ENCODE results near the gene JAML.

The JAML gene

DNA sequence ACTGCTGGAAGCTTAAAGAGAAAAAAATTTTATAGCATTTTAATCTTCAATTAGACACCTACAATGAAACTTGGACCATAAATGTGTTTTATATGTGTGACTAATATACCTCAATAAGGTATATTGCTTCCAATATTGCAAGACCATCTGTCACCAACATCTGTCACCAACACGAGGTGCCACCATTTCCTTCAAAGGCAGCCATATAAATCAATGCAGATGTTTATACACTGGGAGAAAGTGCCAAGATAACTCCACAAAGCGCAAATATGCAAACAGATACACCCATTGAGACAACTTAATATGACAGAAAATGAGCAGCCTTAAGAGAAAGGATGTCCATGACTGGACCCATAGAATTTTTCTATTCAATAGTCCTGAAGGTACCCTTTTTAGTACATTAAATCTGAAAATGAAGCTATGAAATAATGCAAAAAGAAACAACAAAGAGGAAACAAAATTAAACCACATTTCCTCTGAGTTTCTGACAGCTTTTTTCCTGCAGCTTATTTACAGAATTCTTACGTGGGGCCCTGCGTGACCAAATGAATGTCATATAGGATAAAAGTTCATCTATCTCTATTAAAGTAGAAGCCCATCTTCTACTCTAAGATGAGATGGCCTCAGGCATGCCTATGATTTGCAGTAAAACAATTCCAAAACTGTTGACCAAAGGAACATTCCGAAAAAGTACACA, 14.8 kb upstream of the JAML start:
- no peak for DNase-seq

DNA sequence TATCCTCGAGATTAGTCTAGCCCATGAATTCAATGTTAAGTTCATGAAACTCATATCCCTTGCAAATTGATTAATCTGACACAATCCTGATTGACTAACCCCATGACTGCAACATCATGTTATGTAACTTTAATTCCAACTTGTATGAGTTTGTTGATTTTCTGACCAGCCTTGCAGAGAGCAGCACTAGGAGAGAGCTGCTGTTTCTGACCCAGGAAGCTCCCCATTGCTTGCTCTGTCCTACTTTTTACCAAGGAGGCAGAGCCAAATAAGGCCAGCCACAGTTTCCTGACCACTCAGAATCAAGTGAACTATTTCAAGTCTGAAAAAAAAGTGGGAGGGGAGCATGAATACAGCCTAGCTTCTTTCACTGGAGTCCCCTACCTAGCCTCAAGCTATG, 14.1 kb upstream of the JAML start:
- no peak for DNase-seq

DNA sequence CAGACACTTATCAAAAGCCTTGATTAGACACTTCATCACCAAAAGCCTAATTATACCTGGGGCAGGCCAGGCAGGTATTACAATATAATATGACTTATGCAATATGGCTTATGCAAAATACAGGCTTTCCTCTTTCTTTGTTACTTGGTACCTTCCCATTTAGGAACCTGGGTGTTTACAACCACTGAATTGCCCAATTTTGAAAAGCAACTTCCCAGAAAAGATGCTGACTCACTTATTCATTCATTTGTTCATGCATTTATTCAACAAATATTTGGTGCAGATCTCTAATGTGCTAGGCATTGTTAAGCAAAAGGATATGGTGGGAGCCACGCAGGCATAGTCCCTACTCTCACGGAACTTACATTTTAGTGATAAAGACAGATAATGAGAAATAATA, 13.6 kb upstream of the JAML start:
- DNase-seq: no peak

DNA sequence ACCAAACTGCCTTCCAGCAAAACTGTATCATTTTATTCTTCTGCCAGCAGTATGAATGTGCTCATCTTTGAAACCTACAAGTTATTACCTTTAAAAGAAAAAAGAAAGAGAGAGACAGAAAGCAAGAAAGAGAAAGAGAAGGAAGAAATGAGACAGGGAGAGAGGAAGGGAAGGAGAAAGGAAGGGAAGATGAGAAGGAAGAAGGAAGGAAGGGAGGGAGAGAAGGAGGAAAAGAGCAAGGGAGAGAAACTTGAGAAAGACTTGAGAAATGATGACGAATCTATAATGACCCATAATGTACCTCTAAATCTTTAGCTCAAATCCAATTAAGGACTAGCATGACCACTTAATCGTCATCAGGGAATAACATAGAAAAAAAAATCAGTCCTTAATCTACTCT, 11.4 kb upstream of the JAML start:
- DNase-seq: no peak

DNA sequence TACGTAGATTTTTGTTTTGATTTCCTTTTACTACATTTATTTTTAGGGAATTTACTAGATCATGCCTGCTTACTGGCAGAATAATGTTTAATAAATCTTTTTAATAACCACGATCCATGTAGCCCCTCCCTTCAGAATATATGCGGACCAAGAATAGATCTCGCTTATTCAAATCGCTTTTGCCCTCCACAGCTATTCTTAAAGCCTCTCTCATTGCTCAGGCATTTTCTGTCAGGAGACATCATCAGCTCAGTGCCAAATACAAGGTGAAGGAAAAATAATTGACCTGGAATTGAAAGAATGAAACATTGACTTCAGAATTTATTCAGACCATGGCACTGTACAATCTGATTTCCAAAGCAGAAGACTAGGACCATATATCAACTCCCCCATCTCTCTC, 10.0 kb upstream of the JAML start:
- no peak for DNase-seq

DNA sequence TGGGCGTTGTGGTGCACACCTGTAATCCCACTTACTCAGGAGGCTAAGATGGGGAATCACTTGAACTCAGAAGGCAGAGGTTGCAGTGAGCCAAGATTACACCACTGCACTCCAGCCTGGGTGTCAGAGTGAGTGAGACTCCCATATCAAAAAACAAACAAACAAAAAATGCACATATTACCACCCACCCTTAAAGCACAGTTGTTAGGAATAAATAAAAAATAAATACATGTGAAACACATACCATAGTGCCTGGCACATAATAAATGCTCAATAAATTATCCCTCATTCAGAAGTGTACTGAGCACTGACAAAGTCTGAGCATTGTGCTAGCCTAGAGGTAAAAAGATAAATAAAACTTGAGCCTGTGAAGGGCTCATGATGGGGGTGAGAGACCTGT, 9.0 kb upstream of the JAML start:
- DNase-seq: no peak

DNA sequence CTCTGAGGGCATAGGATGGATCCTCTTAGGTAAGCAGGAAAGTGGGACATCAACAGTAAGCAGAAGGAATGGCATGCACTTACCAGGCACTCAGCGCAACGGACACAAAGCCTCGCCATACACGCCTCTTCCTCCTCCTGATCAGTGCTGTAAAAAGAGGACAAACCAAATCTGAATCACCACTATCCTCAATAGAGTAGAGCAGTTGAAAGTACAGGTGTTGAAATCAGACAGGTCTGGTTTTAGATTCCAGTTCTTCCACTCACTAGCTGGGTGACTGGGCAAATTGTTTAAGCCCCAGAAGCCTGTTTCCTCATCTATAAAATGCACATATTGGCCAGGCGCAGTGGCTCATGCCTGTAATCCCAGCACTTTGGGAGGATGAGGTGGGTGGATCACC, 8.6 kb upstream of the JAML start:
- DNase-seq: no peak

DNA sequence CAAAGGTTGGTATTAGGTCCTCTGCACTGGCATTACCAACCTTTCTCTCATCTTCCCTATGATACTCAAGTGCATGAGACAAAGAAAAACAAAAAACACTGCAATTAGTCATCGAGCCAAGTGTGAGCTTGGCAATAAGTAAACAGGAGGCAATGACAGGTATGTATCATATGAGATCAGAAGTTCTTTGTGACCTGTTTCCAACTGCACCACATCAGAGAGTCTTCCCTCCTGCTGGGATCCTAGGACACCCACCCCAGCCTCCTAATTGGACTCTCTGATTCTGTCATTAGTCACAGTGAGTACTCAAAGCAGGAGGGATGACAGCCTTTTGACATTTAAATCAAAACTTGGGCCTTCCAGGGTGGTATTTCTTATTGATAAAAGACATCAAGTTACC, 7.8 kb upstream of the JAML start:
- DNase-seq: no peak

DNA sequence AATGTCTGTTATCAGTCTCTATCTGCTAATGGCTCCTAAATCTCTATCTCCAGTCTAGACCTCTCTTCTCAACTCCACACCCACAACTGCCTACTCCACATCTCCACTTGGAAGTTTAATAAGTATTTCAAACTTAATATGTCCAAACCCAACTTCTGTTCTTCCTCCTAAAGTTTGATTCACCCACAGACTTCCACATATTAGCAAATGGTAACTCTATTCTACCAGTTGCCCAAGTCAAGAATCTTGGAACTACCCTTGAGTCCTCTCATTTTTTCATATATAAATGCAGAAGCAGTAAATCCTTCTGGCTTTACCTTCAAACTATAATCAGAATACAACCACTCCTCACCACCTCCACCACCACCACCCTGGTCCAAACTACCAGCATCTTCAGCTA, 6.7 kb upstream of the JAML start:
- no peak for DNase-seq

DNA sequence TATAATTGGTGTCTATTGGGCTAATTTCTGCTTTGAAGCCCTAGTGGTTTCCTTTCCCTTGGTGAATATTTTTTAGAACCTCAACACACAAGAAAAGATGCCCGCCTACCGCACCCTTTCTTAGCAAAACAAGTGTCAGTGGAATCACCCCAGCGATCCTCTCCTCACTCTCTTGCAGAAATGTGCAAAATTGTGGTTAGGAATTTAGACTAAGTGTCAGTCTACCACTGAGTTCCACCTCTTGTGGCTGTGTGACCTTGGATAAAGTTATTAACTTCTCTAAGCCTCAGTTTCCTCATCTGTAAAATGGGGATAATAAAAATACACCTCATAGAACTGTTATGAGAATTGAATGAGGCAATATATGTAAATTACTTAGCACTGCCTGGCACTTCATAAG, 5.3 kb upstream of the JAML start:
- DNase-seq: peak; percentile 71

DNA sequence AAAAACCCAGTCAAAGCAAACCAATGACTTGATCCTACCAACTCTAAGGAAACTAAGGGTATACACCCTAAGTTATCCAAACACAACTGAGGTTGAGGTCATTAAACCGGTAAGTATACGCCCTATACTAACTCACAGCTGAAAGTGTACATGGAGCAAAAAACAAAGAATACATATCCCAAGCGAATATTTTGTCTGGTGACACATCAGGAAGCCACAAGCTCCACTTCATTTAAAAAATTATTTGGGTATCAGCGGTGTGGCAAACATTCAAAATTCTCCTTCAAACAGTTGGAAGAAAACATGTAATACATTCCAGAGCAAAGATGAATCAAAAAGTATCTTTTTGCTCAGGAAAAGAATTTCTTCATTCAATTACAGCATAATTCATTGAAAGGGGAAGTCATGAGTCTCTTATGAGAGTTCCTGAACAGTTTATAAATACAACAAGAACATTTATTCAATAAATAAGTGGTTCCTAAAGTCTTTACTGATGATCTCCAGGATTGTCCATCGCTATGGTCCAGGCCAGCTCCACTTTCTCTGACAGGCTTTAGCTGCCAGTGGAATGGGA, 4.5 kb upstream of the JAML start:
- no peak for DNase-seq

DNA sequence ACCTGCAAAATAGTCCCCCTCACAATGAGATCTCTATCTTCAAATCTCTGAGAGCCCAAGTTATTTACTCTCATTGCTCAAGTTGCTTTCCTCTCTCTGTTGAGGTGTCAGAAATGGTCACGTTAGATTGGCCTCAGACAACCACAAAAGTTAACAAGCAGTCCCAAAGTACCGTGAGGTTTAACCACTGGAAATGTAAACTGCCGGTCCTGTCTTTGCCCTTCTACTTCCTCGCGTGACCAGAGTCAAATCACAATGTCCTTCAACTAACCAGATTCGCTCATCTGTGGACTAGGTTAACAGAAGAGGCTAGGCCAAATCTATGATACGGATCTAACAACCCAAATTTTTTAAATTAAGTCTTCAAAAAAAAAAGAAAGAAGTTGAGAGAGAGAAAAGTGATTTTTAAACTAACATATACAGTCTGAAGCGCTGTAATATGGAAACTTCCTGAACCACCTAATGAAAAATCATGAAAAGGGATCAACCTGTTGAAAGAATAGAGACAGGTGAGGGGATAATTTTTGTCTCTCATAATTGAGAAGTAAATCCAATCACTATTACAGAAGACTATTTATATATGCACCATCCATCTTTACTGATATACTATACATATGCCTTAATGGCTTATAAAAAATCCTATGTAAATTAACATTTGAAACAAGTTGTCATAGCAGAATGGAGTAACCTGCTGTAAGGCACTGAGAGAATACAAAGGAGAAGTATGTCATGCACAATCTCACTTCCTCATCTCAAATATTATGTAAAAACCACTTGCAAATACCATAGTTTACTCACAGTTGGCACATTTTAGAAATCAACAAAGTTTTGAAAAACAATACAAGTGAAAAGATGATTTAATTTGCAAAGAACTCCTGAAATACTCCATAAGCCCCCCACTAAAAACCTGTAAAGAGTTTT, 3.3 kb upstream of the JAML start:
- DNase-seq: peak; percentile 62

DNA sequence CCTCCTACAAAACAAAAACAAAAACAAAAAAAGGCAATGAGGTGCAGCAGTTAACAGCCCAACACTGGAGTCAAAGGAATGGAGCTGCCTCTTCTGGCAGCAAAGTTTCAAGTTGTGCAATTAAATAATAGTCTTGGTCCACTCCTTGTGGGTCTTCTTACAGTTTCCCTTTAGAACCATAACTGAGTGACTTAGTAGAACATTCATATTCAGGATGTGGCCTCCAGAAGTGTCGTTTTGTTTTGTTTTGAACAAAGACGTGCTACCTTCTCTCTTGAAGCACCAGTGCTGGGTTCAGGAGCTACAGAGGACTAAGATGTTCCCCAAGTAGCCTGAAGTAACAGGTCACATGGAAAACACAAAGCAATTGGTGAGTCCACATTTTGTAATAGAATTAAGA, 2.0 kb upstream of the JAML start:
- no peak for DNase-seq

DNA sequence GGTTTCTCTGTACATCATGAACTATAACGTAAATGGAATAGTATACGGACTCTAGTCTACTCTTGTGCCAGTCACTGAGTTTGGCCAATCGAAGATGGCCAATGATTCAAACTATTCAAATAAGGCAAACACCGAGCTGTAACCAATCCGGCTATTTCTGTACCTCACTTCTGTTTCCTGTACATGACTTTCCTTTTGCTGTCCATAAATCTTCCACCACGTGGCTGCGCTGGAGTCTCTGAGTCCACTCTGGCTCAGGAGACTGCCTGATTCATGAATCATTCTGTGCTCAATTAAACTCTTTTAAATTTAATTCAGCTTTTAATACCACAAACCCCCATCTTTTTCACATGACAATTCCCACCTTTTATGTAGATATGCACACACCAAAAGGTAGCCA, 1.5 kb upstream of the JAML start:
- no peak for DNase-seq

DNA sequence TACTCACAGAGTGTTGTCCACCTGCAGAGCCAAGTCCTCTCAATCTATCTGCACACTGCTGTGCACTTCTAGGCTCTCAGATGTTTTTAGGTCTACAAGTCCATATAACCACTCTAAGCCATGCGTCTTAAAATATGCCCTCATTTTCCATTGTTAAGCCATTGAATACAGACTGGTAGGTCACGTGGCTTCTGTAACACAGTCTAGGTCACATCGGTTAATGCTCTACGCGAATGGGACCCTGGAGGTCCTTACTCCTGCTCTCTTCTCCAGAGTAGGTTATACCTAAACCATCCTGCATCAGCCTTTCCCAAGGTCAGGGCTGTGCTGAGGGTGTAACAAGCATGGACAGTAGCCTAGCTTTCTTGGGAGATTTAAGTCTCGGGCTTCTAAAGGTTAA, 819 bp downstream of the JAML start:
- DNase-seq: no peak

DNA sequence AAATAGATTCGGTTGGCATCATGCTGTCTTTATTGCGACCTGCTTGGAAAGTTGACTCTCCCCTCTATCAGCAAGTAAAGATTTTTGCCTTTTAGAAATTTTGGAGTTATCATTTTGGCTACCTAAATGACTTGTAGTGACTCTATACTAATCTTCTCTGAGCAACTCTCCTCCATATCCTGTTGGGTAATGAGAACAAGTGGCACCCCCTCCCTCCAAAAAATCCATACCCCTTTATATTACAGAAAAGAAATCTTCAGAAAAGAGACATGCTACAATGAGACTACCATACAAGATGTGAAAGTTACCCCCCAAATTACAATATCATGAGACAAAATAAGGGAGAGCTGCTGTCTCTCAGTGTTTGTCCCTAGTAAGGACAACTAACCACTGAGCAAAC, 1.2 kb downstream of the JAML start:
- no peak for DNase-seq

DNA sequence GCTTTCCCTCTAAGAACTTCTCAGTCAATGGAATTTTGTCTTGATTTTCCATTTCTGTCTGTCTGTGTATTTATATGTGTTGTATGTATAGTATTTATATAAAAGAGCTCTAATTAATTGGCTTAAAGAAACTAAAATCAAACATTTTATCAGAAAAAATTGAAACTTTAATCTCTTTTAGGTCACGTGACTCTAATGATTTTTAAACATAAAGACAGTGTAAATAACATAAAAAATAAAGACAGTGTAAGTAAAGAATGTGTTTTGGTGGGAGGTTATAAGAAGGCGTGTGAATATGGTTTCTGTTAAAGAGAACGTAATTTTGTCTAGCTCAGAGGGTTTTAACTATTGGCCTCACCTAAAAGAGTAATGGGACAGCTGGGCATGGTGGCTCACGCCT, 2.4 kb downstream of the JAML start:
- DNase-seq: no peak

DNA sequence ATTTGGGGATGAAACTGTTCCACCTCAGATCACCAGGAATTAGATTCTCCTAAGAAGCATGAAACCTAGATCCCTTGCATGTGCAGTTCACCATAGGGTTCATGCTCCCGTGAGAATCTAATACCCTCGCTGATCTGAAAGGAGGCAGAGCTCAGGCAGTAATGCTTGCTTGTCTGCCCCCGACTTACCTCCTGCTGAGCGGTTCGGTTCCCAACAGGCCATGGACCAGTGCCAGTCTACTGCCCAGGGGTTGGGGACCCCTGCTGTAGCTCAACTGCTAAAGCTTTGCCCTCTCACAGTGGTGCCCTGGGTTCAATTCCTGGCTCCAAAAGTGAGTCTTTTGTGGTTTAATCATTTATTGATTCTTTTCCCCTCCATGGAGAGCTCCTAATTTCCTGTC, 3.4 kb downstream of the JAML start:
- no peak for DNase-seq

DNA sequence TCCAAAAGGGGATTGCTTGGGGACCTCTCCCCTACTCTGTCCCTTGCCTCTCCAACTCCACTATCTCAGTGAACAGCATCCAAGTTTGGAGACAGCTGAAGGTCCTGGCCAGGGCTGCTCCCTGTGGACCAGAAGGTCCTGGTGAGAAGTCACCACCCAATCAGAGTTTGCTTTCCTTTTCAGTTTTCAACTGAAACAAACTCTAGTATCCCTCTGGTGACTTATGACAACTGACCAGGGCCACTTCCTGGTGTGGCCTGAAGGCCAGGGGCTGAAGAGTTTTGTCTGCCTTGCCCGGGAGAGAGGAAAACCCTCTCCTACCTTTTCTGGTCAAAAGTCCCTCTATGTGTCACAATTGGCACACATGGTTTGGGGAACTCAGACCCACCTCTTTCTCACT, 5.1 kb downstream of the JAML start:
- no peak for DNase-seq

DNA sequence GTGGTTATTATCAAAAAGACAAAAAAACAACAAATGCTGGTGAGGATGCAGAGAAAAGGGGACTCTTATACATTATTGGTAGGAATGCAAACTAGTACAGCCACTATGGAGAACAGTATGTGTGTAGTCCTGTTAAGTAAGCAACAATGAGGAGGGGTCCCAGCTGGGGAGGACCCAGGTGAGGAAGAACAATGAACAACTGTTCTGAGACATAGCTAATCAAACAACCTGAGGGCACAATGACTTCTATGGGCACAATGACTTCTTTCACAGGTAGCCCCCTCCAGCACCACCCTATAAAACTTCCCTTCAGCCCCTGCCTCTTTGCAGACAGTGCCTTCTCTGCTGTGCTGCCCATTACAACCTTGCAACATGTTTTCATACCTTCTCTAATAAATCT, 5.6 kb downstream of the JAML start:
- no peak for DNase-seq

DNA sequence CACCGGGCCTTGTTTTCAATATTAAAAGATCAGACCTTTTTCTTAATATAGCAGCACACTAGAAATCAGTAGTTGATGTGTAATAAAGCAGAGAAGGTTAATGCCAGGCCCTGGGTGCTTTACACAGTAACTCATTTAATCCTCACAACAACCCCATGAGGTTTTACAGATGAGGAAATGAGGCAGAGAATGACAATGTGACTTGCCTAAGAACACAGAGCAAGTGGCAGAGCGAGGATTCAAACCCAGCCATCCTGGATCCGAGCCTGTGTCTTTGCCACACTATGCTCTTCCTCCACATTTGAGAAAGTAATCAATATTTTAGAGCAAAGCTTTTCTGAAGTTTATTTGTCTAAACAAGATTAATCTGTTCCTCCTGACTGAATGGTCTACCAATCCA, 7.2 kb downstream of the JAML start:
- DNase-seq: no peak

DNA sequence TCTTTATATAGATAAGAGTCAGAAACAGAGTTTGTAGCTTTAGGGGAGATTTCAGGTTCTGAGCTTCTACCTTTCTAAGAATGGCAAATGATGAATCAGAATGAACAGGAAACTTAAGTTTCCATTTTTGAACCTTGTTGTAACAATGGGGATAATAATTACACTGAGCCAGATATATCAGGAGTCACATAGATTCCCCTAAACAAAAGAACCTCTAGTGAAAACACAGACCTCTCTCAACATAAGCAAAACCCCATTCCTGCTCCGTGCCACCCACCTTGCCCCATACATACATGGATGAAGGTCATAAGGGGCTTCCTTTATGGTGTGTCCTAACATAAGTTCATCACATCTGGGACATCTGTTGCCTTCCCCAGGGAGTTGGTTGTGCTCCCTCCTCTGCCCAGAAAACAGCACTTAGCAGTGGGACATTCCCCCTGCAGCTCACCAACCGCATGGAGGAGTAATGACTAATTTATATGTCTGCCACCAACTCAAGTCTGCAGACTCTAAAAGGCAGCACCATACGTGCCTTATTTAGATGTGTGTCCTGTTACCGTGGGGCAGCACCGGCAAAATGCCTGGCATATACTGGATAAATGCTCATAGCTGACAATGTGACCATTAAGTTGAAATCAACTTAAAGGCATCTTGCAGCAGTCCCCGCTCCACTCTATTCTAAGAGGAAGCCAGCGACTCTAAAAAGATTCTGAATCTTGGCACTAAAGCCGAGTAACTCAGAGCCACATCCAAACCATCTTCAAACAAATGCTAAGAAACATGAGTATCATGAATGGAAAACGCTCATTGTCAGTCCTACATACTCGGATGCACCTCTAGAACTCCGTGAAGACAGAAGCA, 8.0 kb downstream of the JAML start:
- peak; percentile 56 for DNase-seq

DNA sequence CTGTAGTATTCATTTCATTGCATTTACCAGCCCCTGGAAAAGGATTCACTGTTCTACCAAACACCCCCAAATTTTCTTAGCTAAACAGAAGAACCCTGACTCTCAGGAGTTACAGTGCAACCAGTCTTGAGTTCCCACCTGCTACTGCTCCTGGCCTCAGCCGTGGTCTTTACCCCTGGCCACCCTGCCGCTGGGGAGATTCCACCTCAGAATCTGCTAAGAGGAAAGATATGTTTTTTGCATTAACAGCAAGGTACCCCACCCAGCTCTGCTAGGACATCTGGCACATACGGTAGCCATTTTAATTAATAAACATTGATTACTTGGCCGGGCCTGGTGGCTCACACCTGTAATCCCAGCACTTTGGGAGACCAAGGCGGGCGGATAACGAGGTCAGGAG, 9.0 kb downstream of the JAML start:
- no peak for DNase-seq
